DMS79 treated with DMSO at 0.1 percent for 48 hours (cell line): Measurements from ENCODE around the gene SAG.
A peak's percentile ranks its signal among the peaks of the same experiment; 100 is the strongest.

Source experiments
- DNase-seq: peaks from one replicate; lab custom pipeline; 2025; lab: John Stamatoyannopoulos, UW

Gene SAG

DNA sequence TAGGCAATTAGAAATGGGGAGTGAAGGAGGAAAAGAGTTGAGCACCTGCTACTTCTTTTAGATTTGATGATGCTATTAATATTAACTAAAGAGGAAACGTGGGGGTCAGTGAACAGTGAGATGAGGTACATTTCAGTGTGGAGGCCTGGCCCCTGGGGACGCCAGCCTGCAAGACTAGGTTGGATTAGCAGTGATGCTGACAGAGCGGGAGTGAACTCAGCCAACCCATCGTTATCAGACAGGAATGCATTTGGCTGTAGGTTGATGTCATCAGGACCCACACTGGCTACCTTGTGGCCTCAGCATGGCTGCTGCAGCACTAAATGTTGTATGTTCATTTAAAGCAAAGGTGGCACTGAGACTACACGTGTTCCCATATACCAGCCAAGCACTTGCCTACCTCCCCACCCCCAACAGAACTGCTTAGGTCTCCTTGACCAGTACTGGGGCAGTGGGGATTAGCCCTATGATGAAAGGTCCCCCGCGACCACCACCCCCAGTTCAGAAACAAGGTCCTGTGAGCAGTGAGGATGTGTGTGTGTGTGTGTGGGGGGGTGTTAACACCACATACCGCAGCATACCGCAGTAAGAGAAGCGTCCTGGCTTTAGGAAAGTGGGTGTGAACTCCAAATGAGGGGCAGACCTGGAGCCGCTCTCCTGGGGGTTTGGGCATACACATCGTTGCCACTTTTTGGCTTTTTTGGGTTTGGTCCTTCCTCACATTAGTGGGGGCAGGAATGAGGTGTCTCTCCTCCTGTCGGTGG, 72.7 kb downstream of the SAG start:
- no peak for DNase-seq

DNA sequence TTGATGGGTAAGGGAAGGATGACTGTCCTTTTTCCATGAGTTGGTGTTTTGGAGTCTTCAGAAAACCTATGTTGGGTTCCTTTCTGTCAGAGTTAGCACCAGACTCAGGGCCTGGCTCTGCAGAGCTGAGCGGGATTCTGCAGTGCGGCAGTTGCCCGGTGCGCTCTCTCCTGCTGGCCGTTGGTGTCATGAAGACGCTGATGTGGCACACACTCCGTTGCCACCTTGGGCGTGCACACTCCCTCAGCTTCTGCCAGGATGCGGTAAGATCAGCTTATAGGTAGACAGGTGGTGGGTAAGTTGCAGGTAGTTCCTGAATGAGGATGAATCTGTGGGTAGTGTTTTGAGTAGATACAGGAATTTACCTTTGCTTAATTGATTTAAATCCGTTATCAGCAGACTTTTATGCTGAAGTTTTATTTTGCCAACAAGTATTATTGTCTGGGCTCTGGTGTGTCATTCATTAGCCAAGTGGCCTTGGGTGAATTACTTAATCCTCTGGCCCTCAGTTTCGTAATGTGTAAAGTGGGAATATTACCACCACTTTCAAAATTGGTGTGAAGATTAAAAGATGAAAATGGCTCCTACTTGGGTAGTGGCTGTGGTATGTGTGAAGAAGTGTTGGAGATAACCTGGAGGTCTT, 73.5 kb downstream of the SAG start:
- DNase-seq, result no peak

DNA sequence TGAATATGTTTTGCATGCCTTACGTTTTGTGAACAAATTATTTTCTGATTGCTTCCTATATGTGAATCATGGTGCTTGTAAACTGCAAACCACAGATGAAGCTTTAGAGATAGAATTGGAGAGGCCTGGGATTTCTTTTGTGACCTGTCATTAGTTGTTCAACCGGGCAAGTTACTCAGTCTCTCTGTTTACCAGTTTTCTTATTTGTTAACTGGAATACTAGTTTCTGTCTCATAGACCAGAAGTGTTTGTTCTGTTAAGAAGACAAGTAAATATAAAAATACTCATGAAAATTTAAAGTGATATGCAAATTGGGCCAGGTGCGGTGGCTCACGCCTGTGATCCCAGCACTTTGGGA, 74.0 kb downstream of the SAG start:
- DNase-seq, result no peak

DNA sequence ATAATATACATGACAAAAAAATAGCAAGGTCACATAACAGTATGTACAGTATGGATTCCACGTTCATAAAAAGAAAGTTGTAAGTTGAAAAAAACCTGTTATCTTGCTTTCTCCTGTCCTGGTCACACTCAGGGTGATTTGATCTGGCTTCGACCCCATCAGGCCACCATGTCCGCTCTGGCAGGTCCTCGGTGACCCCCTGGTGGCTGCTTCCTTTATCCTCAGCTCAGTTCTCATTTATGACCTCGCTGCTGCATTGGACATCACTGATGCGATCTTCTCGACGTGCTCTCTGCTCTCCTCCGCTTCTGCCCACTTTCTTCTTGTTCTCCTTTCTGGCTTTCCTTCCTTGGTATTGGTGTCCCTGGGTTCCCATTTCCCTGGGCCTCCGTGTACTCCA, 76.4 kb downstream of the SAG start:
- DNase-seq, result no peak

DNA sequence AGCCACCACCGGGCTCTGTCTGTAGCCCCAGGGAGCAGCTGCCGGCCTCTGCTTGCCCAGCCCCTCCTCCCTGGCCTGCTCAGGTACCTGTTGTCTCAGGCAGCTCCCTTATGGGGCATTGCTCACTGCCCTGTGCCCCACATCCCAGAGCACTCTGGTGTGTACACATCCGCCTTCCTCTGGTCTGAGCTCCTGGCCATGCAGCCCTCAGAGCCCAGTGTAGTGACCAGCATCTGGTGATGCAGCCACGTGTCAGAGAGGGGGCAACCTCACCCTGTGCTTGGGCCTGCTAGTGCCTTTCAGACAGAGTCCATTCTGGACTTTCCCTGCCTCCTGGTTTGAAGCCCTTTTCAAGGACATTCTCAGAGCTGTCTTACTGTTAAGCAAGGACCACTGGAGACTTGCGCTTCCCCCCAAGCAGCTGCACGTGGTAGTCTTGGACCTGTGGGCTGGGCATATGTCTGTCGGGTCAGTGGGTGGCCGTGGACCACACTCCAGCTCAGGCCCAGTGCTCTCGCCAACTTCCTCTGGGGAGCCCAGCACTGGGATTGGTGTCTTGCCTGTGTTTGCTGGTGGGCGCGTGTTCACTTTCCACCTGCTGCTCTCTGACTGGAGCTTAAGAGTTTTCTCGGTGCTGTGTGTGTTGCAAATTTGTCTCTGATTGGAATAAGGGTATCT, 77.3 kb downstream of the SAG start:
- no peak for DNase-seq

DNA sequence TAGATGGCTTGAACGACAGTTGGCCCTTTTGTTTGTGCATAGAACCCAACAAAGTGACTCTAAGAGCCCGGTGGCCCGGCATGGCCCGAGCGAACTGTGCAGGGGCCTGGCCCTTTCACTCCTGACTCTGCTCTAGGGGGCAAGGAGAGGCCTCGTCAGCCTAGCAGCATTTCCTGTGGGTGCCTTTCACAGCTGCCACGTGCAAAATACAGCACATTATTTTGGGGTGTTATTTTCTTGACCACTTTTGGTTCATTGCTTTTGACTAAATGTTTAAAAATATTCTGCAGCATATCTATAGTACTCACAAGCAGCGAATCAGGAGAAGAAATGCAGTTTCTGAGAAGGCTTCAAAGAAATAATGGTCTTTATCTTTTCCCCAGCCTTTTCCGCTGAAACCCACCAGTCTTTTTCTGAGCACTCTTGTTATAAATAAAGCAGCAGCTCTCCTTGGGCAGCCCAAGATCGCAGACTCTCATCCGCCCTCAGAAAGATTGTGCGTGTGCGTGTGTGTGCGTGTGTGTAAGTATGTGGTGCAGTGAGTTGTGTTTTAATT, 78.0 kb downstream of the SAG start:
- DNase-seq, result no peak

DNA sequence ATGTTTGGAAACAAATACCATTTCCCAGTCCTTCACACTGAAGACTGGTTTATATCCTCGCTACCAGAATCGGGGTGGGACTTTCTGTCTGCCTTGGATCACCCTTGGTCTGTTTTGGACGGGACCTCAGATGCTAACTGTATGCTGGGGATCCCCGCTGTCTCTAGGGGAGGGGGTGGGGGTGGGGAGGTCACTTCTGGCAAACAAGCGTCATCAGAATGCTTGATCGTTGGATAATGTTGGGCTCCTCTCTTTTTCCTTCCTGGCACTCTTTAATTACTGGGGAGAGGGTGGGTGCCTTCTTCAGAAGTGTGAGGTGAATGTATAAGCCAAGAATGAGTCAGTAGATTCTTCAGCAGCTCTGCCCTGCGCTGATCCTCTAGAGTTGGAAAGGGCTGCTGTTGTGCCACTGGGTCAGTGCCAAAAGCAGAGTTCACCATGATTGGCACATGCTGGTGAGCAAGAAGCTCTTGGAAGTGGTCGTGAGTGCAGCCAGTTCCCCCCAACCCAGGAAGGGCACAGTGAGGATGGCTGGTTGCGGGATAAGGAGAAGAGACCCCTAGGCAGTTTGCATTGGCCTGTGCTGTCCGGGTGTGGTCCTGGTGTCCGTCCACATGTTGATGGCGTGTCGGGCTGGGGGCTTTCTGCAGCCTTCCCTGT, 78.9 kb downstream of the SAG start:
- DNase-seq, result no peak

DNA sequence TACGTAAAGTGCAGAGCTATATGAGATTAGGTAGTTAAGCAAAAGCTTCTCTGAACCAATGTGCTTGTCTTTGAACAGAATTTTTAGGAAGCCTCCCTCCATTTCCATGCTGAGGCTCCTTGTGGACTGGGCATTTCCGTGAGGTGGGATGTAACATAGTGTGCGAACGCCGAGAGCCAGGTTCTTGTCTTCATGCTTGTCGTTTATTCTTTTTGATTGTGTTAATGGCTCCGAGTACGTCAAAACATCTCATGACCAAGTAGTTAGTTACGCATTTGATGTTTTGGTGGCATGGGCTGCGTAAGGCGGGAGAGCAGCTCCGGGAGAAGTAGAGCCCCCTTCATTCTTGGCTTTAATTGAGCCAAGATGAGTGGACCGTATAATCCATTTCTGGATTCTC, 79.6 kb downstream of the SAG start:
- no peak for DNase-seq

DNA sequence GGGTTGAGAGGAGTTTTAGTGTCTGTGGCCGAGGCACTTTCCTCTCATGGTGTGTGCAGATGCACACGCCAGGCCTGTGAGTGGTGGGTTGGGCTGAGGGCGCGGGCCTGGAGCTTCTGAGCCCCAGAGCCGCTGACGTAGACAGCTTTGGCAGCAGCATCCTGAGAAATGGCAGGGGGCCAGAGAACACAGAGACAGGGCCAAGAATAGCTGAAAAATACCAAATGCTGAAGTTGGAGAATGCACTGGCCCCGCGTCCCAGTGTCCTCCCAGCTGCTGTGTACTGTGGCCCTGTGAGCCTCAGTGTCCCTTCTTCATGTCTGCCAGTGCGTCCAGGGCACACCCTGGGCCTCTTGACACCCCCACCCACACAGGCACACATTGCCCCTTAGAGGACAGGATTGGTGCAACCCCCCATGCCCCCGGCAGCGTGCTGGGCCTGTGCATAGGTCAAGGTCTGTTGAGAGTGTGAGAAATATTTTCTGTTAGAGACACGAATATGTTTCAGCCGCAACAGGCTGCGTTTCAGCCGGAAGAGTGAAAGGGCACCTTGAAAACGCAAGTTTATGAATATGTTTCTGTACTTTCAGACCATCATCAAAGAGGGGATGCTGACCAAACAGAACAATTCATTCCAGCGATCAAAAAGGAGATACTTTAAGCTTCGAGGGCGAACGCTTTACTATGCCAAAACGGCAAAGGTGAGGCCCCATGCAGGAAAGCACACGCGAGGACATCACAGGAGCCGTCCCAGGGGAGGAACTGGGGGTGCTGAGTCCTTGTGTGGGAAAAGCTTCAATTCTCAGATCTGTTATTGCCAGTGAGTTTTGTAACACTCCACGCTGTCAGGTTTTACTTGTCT, 80.3 kb downstream of the SAG start:
- DNase-seq, result peak; percentile 77

DNA sequence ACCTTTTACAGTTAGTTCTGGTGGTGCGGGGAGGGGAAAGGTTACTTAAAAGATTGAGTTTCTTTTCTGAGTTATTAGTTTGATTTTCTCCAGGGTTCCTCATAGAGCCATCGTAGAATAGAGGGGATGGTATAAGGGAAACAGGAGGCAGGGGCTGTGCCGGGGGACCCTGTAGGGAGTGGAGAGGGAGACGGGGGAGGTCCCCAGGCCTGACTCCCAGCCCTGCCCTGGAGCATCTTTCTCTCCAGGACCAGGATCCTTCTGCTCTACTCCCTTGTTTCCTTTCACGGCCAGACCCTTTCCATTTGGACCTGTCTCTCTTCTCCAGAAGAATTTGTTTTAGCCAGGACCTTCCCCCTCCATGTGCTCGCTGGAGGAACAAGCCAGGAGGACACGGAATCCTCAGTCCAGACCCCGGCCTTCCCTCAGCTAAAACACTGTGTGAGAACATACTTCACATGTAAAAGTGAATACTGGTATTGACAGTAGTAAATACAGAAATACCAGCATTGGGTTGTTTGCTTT, 82.0 kb downstream of the SAG start:
- no peak for DNase-seq

DNA sequence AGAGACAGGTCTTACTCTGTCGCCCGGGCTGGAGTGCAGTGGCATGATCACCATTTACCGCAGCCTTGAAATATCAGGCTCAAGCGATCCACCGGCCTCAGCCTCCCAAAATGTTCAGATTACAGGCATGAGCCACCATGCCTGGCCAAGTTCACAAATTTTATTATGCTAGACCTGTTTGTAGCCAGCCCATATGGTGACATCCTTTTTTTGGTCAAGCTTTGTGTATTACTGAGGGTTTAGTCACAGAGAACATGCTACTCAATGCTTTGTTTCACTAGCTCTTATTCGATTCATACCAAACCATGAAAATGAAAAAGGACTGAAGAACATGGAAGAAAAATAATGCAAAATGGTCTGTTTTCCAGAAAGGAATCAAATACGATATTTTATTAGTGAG, 88.1 kb downstream of the SAG start:
- no peak for DNase-seq
